Activated T-cell treated with anti-CD3 and anti-CD28 coated beads, Interleukin-2, amount 50 U/mL, for 4 hours (primary cell): ENCODE results near the gene ERVK3-1. TPM values are rescaled to one million over a fixed set of nuclear protein-coding genes. Genes with fewer than 3 reads are reported as not detected.
"Not testable (repeated sequence)": the region's sequence is repeated elsewhere in the genome, so short reads cannot be mapped to it uniquely, and the experiment has no call there.

ENCODE experiments used
- ATAC-seq, 2 donors: fragments of 200-7000 bp; cut with Tn5 transposase; one replicate each; pipeline ENCODE4 v1.10.0; 2021
- DNase-seq: peaks from one replicate; pipeline ENCODE4 v3.0.0-alpha.2; 2020
- H3K27me3 Mint-ChIP-seq: one replicate; pipeline ENCODE4 v1.8.0; 2021; ENCODE audit warnings: low read depth, mixed read lengths
- H3K36me3 Mint-ChIP-seq: one replicate; pipeline ENCODE4 v1.8.0; 2022; ENCODE audit warnings: mixed read lengths; ENCODE audit not compliant: insufficient read depth
- H3K4me1 Mint-ChIP-seq: one replicate; pipeline ENCODE4 v1.8.0; 2021; ENCODE audit warnings: low read depth, mixed read lengths
- H3K4me3 Mint-ChIP-seq: one replicate; pipeline ENCODE4 v1.8.0; 2021; ENCODE audit warnings: mild to moderate bottlenecking, moderate library complexity, mixed read lengths
- H3K9me3 Mint-ChIP-seq: one replicate; pipeline ENCODE4 v1.8.0; 2021; ENCODE audit warnings: mixed read lengths
- total RNA-seq, 3 donors: library from RNA; stranded (reverse); gene quantifications; one replicate each; pipeline ENCODE4 v1.2.1, GENCODE V29; 2021

ERVK3-1 gene
- total RNA-seq, 3 donors from 2014 or later: 117 TPM

- H3K27me3 Mint-ChIP-seq: no peaks in the 10 kb centered on the region
- H3K36me3 Mint-ChIP-seq: peaks cover 19% of the 10 kb centered on the region
- H3K4me3 Mint-ChIP-seq: peak overlapping the region; percentile 94
- peaks cover 44% of the 10 kb centered on the region for H3K4me1 Mint-ChIP-seq
- ATAC-seq (no peak), DNase-seq (no peak)
- peaks cover 3% of the 10 kb centered on the region for H3K9me3 Mint-ChIP-seq
Measured at GRCh38 chr19:58279925-58280316, 25.3 kb upstream of the ERVK3-1 start.

- no peak for DNase-seq
- Mint-ChIP-seq H3K4me3 (no peak overlapping the region), H3K27me3 (no peaks in the 10 kb centered on the region), H3K36me3 (peaks cover 36% of the 10 kb centered on the region), H3K4me1 (peaks cover 29% of the 10 kb centered on the region), H3K9me3 (no peaks in the 10 kb centered on the region)
- no peak for ATAC-seq
Measured at GRCh38 chr19:58284199-58284598, 21.0 kb upstream of the ERVK3-1 start.

GRCh38 chr19:58291943-58292342 is 13.2 kb upstream of the ERVK3-1 start:
- H3K9me3 Mint-ChIP-seq: peaks cover 28% of the 10 kb centered on the region
- DNase-seq: no peak
- no peaks in the 10 kb centered on the region for H3K27me3 Mint-ChIP-seq
- ATAC-seq: no peak
- H3K36me3 Mint-ChIP-seq: peaks cover 65% of the 10 kb centered on the region
- no peak overlapping the region for H3K4me3 Mint-ChIP-seq
- H3K4me1 Mint-ChIP-seq: no peaks in the 10 kb centered on the region

- no peak overlapping the region for H3K4me3 Mint-ChIP-seq
- peaks cover 59% of the 10 kb centered on the region for H3K36me3 Mint-ChIP-seq
- H3K9me3 Mint-ChIP-seq: peaks cover 28% of the 10 kb centered on the region
- no peak for ATAC-seq
- DNase-seq: no peak
- no peaks in the 10 kb centered on the region for H3K4me1 Mint-ChIP-seq
- H3K27me3 Mint-ChIP-seq: no peaks in the 10 kb centered on the region
Measured at GRCh38 chr19:58294743-58295374, 10.3 kb upstream of the ERVK3-1 start.

- no peak overlapping the region for H3K4me3 Mint-ChIP-seq
- peaks cover 62% of the 10 kb centered on the region for H3K36me3 Mint-ChIP-seq
- ATAC-seq: no peak
- peaks cover 27% of the 10 kb centered on the region for H3K9me3 Mint-ChIP-seq
- no peak for DNase-seq
- H3K27me3 Mint-ChIP-seq: no peaks in the 10 kb centered on the region
- no peaks in the 10 kb centered on the region for H3K4me1 Mint-ChIP-seq
Measured at GRCh38 chr19:58296104-58296503, 9.1 kb upstream of the ERVK3-1 start.

GRCh38 chr19:58300620-58301019 is 4.6 kb upstream of the ERVK3-1 start:
- no peak for ATAC-seq
- no peaks in the 10 kb centered on the region for H3K9me3 Mint-ChIP-seq

GRCh38 chr19:58304255-58304654 is 922 bp upstream of the ERVK3-1 start:
- peaks cover 43% of the 10 kb centered on the region for H3K4me1 Mint-ChIP-seq
- peaks cover 40% of the 10 kb centered on the region for H3K36me3 Mint-ChIP-seq
- peak overlapping the region; percentile 98 for H3K4me3 Mint-ChIP-seq
- H3K9me3 Mint-ChIP-seq: no peaks in the 10 kb centered on the region
- no peaks in the 10 kb centered on the region for H3K27me3 Mint-ChIP-seq
- no peak for DNase-seq
- ATAC-seq: no peak

More at GRCh38 chr19:58300620-58301019, 4.6 kb upstream of the ERVK3-1 start:
- DNase-seq: no peak
- peaks cover 14% of the 10 kb centered on the region for H3K4me1 Mint-ChIP-seq
- peaks cover 27% of the 10 kb centered on the region for H3K36me3 Mint-ChIP-seq
- no peak overlapping the region for H3K4me3 Mint-ChIP-seq
- no peaks in the 10 kb centered on the region for H3K27me3 Mint-ChIP-seq

GRCh38 chr19:58304748-58305064 is 471 bp upstream of the ERVK3-1 start:
- no peak for DNase-seq
- Mint-ChIP-seq H3K9me3 (no peaks in the 10 kb centered on the region), H3K36me3 (peaks cover 42% of the 10 kb centered on the region), H3K27me3 (no peaks in the 10 kb centered on the region), H3K4me1 (peaks cover 48% of the 10 kb centered on the region), H3K4me3 (peak overlapping the region; percentile 98)
- peak in 1 of 2 donors; percentile 3 for ATAC-seq

- ATAC-seq (no peak), DNase-seq (no peak)
- Mint-ChIP-seq H3K9me3 (no peaks in the 10 kb centered on the region), H3K36me3 (peaks cover 39% of the 10 kb centered on the region), H3K27me3 (no peaks in the 10 kb centered on the region), H3K4me1 (peaks cover 49% of the 10 kb centered on the region), H3K4me3 (peak overlapping the region; percentile 98)
Measured at GRCh38 chr19:58305932-58306323, 751 bp downstream of the ERVK3-1 start.

- ATAC-seq: no peak
- DNase-seq: no peak
- H3K9me3 Mint-ChIP-seq: no peaks in the 10 kb centered on the region
- peak overlapping the region; percentile 31 for H3K4me3 Mint-ChIP-seq
- peaks cover 49% of the 10 kb centered on the region for H3K4me1 Mint-ChIP-seq
- H3K36me3 Mint-ChIP-seq: peaks cover 52% of the 10 kb centered on the region
- no peaks in the 10 kb centered on the region for H3K27me3 Mint-ChIP-seq
Measured at GRCh38 chr19:58307736-58308135, 2.6 kb downstream of the ERVK3-1 start.

GRCh38 chr19:58310685-58311084 is 5.5 kb downstream of the ERVK3-1 start:
- H3K27me3 Mint-ChIP-seq, DNase-seq: not testable (repeated sequence)
- peaks cover 64% of the 10 kb centered on the region for H3K36me3 Mint-ChIP-seq

GRCh38 chr19:58311345-58311865 is 6.2 kb downstream of the ERVK3-1 start:
- no peak for DNase-seq
- H3K9me3 Mint-ChIP-seq: no peaks in the 10 kb centered on the region
- H3K27me3 Mint-ChIP-seq: no peaks in the 10 kb centered on the region
- H3K4me3 Mint-ChIP-seq: no peak overlapping the region
- peaks cover 59% of the 10 kb centered on the region for H3K36me3 Mint-ChIP-seq
- H3K4me1 Mint-ChIP-seq: peaks cover 28% of the 10 kb centered on the region
- no peak for ATAC-seq

More at GRCh38 chr19:58310685-58311084, 5.5 kb downstream of the ERVK3-1 start:
- ATAC-seq, H3K4me3 Mint-ChIP-seq, H3K9me3 Mint-ChIP-seq: not testable (repeated sequence)
- H3K4me1 Mint-ChIP-seq: peaks cover 35% of the 10 kb centered on the region

- Mint-ChIP-seq H3K9me3 (no peaks in the 10 kb centered on the region), H3K27me3 (no peaks in the 10 kb centered on the region), H3K36me3 (peaks cover 33% of the 10 kb centered on the region), H3K4me3 (no peak overlapping the region), H3K4me1 (no peaks in the 10 kb centered on the region)
- DNase-seq (no peak), ATAC-seq (no peak)
Measured at GRCh38 chr19:58315580-58315979, 10.4 kb downstream of the ERVK3-1 start.

- no peaks in the 10 kb centered on the region for H3K4me1 Mint-ChIP-seq
- no peaks in the 10 kb centered on the region for H3K27me3 Mint-ChIP-seq
- no peak for ATAC-seq
- H3K9me3 Mint-ChIP-seq: no peaks in the 10 kb centered on the region
- peaks cover 20% of the 10 kb centered on the region for H3K36me3 Mint-ChIP-seq
- no peak for DNase-seq
- H3K4me3 Mint-ChIP-seq: no peak overlapping the region
Measured at GRCh38 chr19:58317476-58318072, 12.4 kb downstream of the ERVK3-1 start.

- Mint-ChIP-seq H3K27me3 (no peaks in the 10 kb centered on the region), H3K4me3 (no peak overlapping the region), H3K9me3 (no peaks in the 10 kb centered on the region), H3K4me1 (no peaks in the 10 kb centered on the region), H3K36me3 (peaks cover 15% of the 10 kb centered on the region)
- DNase-seq (no peak), ATAC-seq (no peak)
Measured at GRCh38 chr19:58318297-58318696, 13.1 kb downstream of the ERVK3-1 start.
